Calu3 (cell line): ENCODE measurements around the gene MAN2A1. TPM values are rescaled to one million over a fixed set of nuclear protein-coding genes. Genes with fewer than 3 reads are reported as not detected.

Experiments used
- BruUV-seq: library from RNA; stranded (reverse); fragments of 400-500 nt; replicated peaks from 2 replicates; lab custom pipeline; 2021; lab: Mats Ljungman, UMichigan
- CTCF ChIA-PET: fragments of 300-600 bp; sonication (Branson Sonifier 250); formaldehyde crosslinking; loops from one replicate; lab custom pipeline; 2022; ENCODE audit warnings: antibody characterized with exemption; lab: Charles Lee
- DNase-seq: peaks from one replicate; pipeline ENCODE4 v3.0.0; 2022
- H3K27ac Mint-ChIP-seq: one replicate; pipeline ENCODE4 v1.8.0; 2022; ENCODE audit warnings: mixed read lengths; ENCODE audit not compliant: unreplicated experiment
- H3K27me3 Mint-ChIP-seq: one replicate; pipeline ENCODE4 v1.8.0; 2022; ENCODE audit warnings: mixed read lengths; ENCODE audit not compliant: unreplicated experiment
- H3K36me3 Mint-ChIP-seq: one replicate; pipeline ENCODE4 v1.8.0; 2022; ENCODE audit warnings: mild to moderate bottlenecking, moderate library complexity, mixed read lengths; ENCODE audit not compliant: insufficient read depth, unreplicated experiment
- H3K4me1 Mint-ChIP-seq: one replicate; pipeline ENCODE4 v1.8.0; 2022; ENCODE audit warnings: mild to moderate bottlenecking, low read depth, mixed read lengths; ENCODE audit not compliant: unreplicated experiment
- H3K4me3 Mint-ChIP-seq: one replicate; pipeline ENCODE4 v1.8.0; 2022; ENCODE audit warnings: mild to moderate bottlenecking, low read depth, moderate library complexity, mixed read lengths; ENCODE audit not compliant: unreplicated experiment
- H3K9me3 Mint-ChIP-seq: one replicate; pipeline ENCODE4 v1.8.0; 2022; ENCODE audit warnings: low read depth, mixed read lengths; ENCODE audit not compliant: unreplicated experiment
- CTCF ChIP-seq: fragments of 200-600 bp; IDR thresholded peaks from one replicate; pipeline ENCODE4 v1.8.0; 2022; ENCODE audit warnings: antibody characterized with exemption; ENCODE audit not compliant: unreplicated experiment
- intact Hi-C: fragments of 100-400 bp; cut with micrococcal nuclease; formaldehyde crosslinking; loops from one replicate; pipeline ENCODE4 v1.10.0; 2022; ENCODE audit not compliant: unreplicated experiment
- total RNA-seq: library from RNA; stranded (reverse); gene quantifications from 2 replicates; pipeline ENCODE4 v1.2.3, GENCODE V29; 2022

Gene MAN2A1
- total RNA-seq, 1 experiment from 2014 or later = 76.3 TPM

GRCh38 chr5:109656829-109657228 lies 32.9 kb upstream of the MAN2A1 start:
- intact Hi-C loops = no loop called here
- Mint-ChIP-seq H3K27me3 (no peaks in the 10 kb centered on the region), H3K27ac (no peak overlapping the region), H3K4me3 (no peak overlapping the region), H3K36me3 (no peaks in the 10 kb centered on the region), H3K4me1 (no peaks in the 10 kb centered on the region), H3K9me3 (no peaks in the 10 kb centered on the region)
- DNase-seq = no peak
- BruUV-seq = no TSS peak
- no peak for TF ChIP-seq CTCF
- CTCF ChIA-PET = no interaction called here

GRCh38 chr5:109659901-109660300 lies 29.8 kb upstream of the MAN2A1 start:
- H3K9me3 Mint-ChIP-seq = no peaks in the 10 kb centered on the region

GRCh38 chr5:109660301-109660700 lies 29.4 kb upstream of the MAN2A1 start:
- intact Hi-C loops = no loop called here
- BruUV-seq = no TSS peak
- no peak overlapping the region for H3K27ac Mint-ChIP-seq
- no peaks in the 10 kb centered on the region for H3K9me3 Mint-ChIP-seq
- H3K4me1 Mint-ChIP-seq = no peaks in the 10 kb centered on the region
- H3K4me3 Mint-ChIP-seq = no peak overlapping the region
- TF ChIP-seq CTCF = no peak
- no peaks in the 10 kb centered on the region for H3K36me3 Mint-ChIP-seq
- H3K27me3 Mint-ChIP-seq = no peaks in the 10 kb centered on the region
- CTCF ChIA-PET = no interaction called here
- no peak for DNase-seq

More at GRCh38 chr5:109659901-109660300, 29.8 kb upstream of the MAN2A1 start:
- no peak for TF ChIP-seq CTCF
- Mint-ChIP-seq H3K4me1 (no peaks in the 10 kb centered on the region), H3K36me3 (no peaks in the 10 kb centered on the region), H3K27me3 (no peaks in the 10 kb centered on the region), H3K4me3 (no peak overlapping the region), H3K27ac (no peak overlapping the region)
- no TSS peak for BruUV-seq
- intact Hi-C loops = no loop called here
- CTCF ChIA-PET = no interaction called here
- DNase-seq = no peak

- no peaks in the 10 kb centered on the region for H3K4me1 Mint-ChIP-seq
- no peak for TF ChIP-seq CTCF
- intact Hi-C loops = no loop called here
- H3K9me3 Mint-ChIP-seq = no peaks in the 10 kb centered on the region
- no peak for DNase-seq
- peaks cover 27% of the 10 kb centered on the region for H3K27me3 Mint-ChIP-seq
- H3K36me3 Mint-ChIP-seq = no peaks in the 10 kb centered on the region
- H3K4me3 Mint-ChIP-seq = no peak overlapping the region
- BruUV-seq = no TSS peak
- H3K27ac Mint-ChIP-seq = no peak overlapping the region
- CTCF ChIA-PET = no interaction called here
Measured at GRCh38 chr5:109668237-109668636, 21.5 kb upstream of the MAN2A1 start.
